Measurements from ENCODE around the gene FAM32A. TPM values are rescaled to one million over a fixed set of nuclear protein-coding genes. Genes with fewer than 3 reads are reported as not detected.

Gene FAM32A
- total and polyA plus RNA-seq, 2 of the 8 experiments (the other 6 are each of a cell fraction or from before 2014, with no cell fraction given): 75.6 to 105 TPM

DNA sequence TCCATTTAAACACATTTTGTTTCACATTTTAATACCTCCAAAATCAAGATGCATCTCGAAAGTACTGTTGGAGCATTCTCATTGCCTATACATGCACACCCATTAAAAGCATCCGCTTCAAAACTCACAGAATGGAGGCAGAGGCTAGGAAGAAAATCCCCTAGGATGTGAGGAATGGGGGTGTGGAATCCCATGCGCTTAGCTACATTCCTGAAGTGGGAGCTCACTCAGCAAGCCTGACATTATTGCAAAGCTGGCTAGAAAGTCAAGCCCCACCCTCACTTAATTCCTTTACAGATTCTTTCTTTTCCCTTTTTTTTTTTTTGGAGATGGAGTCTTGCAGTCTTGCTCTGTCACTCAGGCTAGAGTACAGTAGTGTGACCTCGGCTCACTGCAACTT lies 4.6 kb upstream of the FAM32A start (continued):
- no peak for TF ChIP-seq CBX5 (IDR thresholded peaks at IDR 0.05; ENCODE audit: low read depth, low read length)
- no peak for TF ChIP-seq CHD2 (IDR thresholded peaks at IDR 0.05; ENCODE audit: low read length)
- TF ChIP-seq BCL11A (IDR thresholded peaks at IDR 0.05; ENCODE audit: low read depth in 2 of 2, low read length in 2 of 2): no peak
- TF ChIP-seq MAFK (IDR thresholded peaks at IDR 0.05; ENCODE audit: low read depth, low read length): no peak
- TF ChIP-seq HDAC6 (IDR thresholded peaks at IDR 0.05; ENCODE audit: low read depth, low read length): no peak
- TF ChIP-seq JUN (IDR thresholded peaks at IDR 0.05; ENCODE audit: low read depth, low read length): no peak
- no peak for TF ChIP-seq ZNF274 (IDR thresholded peaks at IDR 0.05; ENCODE audit: borderline replicate concordance, extremely low read depth, low read length)
- TF ChIP-seq JUND (IDR thresholded peaks at IDR 0.05; ENCODE audit: low read length): no peak

Data from H1 (cell line).